HG02759 (cell line): Measurements from ENCODE around the gene PSAP.
"Not testable (repeated sequence)": the region's sequence is repeated elsewhere in the genome, so short reads cannot be mapped to it uniquely, and the experiment has no call there.

Experiments
- ATAC-seq: cut with Tn5 transposase; IDR thresholded peaks from one replicate; pipeline ENCODE4 v1.9.1; 2021; ENCODE audit warnings: mild to moderate bottlenecking, moderate library complexity; ENCODE audit not compliant: unreplicated experiment

Gene PSAP

GRCh38 chr10:71850743-71851464, at the start of gene PSAP:
Gene PSAP, minus strand, starts transcription at chr10:71851251. Its CDS starts 30 bp downstream, at chr10:71851221.
- peak; percentile 97 for ATAC-seq

- ATAC-seq, result no peak
Measured at GRCh38 chr10:71900441-71901180, 49.6 kb upstream of the PSAP start.

GRCh38 chr10:71899665-71900412, 48.8 kb upstream of the PSAP start:
- no peak for ATAC-seq

- ATAC-seq, result not testable (repeated sequence)
Measured at GRCh38 chr10:71898346-71898745, 47.3 kb upstream of the PSAP start.

- ATAC-seq, result no peak
Measured at GRCh38 chr10:71893920-71894319, 42.9 kb upstream of the PSAP start.

- no peak for ATAC-seq
Measured at GRCh38 chr10:71893258-71893815, 42.3 kb upstream of the PSAP start.

GRCh38 chr10:71891437-71891836, 40.4 kb upstream of the PSAP start:
- no peak for ATAC-seq

- no peak for ATAC-seq
Measured at GRCh38 chr10:71889388-71889987, 38.4 kb upstream of the PSAP start.

- ATAC-seq, result peak; percentile 91
Measured at GRCh38 chr10:71888623-71889387, 37.8 kb upstream of the PSAP start.

GRCh38 chr10:71888248-71888622, 37.2 kb upstream of the PSAP start:
- no peak for ATAC-seq

- ATAC-seq, result no peak
Measured at GRCh38 chr10:71887743-71888142, 36.7 kb upstream of the PSAP start.

GRCh38 chr10:71882813-71883659, 32.0 kb upstream of the PSAP start:
- ATAC-seq, result no peak

GRCh38 chr10:71881647-71882355, 30.8 kb upstream of the PSAP start:
- no peak for ATAC-seq

- not testable (repeated sequence) for ATAC-seq
Measured at GRCh38 chr10:71881307-71881624, 30.2 kb upstream of the PSAP start.

- no peak for ATAC-seq
Measured at GRCh38 chr10:71880425-71881306, 29.6 kb upstream of the PSAP start.

GRCh38 chr10:71878327-71879034, 27.4 kb upstream of the PSAP start:
- no peak for ATAC-seq

GRCh38 chr10:71877821-71878220, 26.8 kb upstream of the PSAP start:
- no peak for ATAC-seq
